DND-41 (cell line): ENCODE measurements around the gene CSTB.
A peak's percentile ranks its signal among the peaks of the same experiment; 100 is the strongest.
"Not testable (repeated sequence)": the region's sequence is repeated elsewhere in the genome, so short reads cannot be mapped to it uniquely, and the experiment has no call there.

Source experiments
- ATAC-seq: fragments of 200-7000 bp; cut with Tn5 transposase; 3 replicates; pipeline ENCODE4 v1.9.1; 2021; ENCODE audit warnings: low read depth; ENCODE audit not compliant: insufficient read depth
- DNase-seq: peaks from one replicate; pipeline ENCODE4 v3.0.0-alpha.2; 2020
- H2AFZ ChIP-seq: 2 replicates; pipeline ENCODE4 v1.6.0; 2012; ENCODE audit warnings: low read depth, low read length
- H3K27ac ChIP-seq: 2 replicates; pipeline ENCODE4 v1.5.1; 2012; ENCODE audit warnings: low read length, inconsistent platforms
- H3K27me3 ChIP-seq: fragments of 200-600 bp; sonication (generic); 2 replicates; pipeline ENCODE4 v1.6.0; 2012; ENCODE audit warnings: low read length, mild to moderate bottlenecking, inconsistent platforms; ENCODE audit not compliant: insufficient read depth, poor library complexity
- H3K36me3 ChIP-seq: 2 replicates; pipeline ENCODE4 v1.5.1; 2012; ENCODE audit warnings: low read length, inconsistent platforms; ENCODE audit not compliant: insufficient read depth
- H3K4me1 ChIP-seq: 2 replicates; pipeline ENCODE4 v1.5.1; 2012; ENCODE audit warnings: mild to moderate bottlenecking, low read length; ENCODE audit not compliant: insufficient read depth
- H3K4me2 ChIP-seq: 2 replicates; pipeline ENCODE4 v1.6.0; 2012; ENCODE audit warnings: mild to moderate bottlenecking, moderate library complexity, low read length, inconsistent platforms; ENCODE audit not compliant: insufficient read depth
- H3K4me3 ChIP-seq, 2 experiments: fragments of 200-600 bp in 1 of 2; shearing (Covaris generic) in 1 of 2; 2 replicates each; pipeline ENCODE4 v1.5.1; 2012 to 2016; ENCODE audit warnings: inconsistent platforms in 2 of 2, low read length in 2 of 2, mild to moderate bottlenecking in 2 of 2, low read depth in 1 of 2, moderate library complexity in 1 of 2
- H3K79me2 ChIP-seq: 2 replicates; pipeline ENCODE4 v1.6.0; 2012; ENCODE audit warnings: low read length, inconsistent platforms; ENCODE audit not compliant: insufficient read depth
- H3K9ac ChIP-seq: 2 replicates; pipeline ENCODE4 v1.6.0; 2012; ENCODE audit warnings: low read depth, mild to moderate bottlenecking, inconsistent platforms, low read length, moderate library complexity
- H3K9me3 ChIP-seq: 2 replicates; pipeline ENCODE4 v1.5.1; 2012; ENCODE audit warnings: low read length, moderate library complexity, mild to moderate bottlenecking, inconsistent platforms; ENCODE audit not compliant: insufficient read depth, severe bottlenecking
- H4K20me1 ChIP-seq: 2 replicates; pipeline ENCODE4 v1.6.0; 2012; ENCODE audit warnings: low read length; ENCODE audit not compliant: insufficient read depth
- EZH2 ChIP-seq: IDR thresholded peaks from 3 replicates; pipeline ENCODE4 v1.6.1; 2012; ENCODE audit warnings: borderline replicate concordance, low read depth, mild to moderate bottlenecking, moderate library complexity, low read length, inconsistent platforms; ENCODE audit not compliant: severe bottlenecking
- TF ChIP-seq, protein P1 (sequence below): IDR thresholded peaks from 2 replicates; pipeline ENCODE4 v1.5.1; 2012; ENCODE audit warnings: borderline replicate concordance, low read length, moderate library complexity, mild to moderate bottlenecking; ENCODE audit not compliant: poor library complexity, severe bottlenecking; ENCODE audit errors: extremely low read depth

CSTB gene, protein sequence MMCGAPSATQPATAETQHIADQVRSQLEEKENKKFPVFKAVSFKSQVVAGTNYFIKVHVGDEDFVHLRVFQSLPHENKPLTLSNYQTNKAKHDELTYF

DNA sequence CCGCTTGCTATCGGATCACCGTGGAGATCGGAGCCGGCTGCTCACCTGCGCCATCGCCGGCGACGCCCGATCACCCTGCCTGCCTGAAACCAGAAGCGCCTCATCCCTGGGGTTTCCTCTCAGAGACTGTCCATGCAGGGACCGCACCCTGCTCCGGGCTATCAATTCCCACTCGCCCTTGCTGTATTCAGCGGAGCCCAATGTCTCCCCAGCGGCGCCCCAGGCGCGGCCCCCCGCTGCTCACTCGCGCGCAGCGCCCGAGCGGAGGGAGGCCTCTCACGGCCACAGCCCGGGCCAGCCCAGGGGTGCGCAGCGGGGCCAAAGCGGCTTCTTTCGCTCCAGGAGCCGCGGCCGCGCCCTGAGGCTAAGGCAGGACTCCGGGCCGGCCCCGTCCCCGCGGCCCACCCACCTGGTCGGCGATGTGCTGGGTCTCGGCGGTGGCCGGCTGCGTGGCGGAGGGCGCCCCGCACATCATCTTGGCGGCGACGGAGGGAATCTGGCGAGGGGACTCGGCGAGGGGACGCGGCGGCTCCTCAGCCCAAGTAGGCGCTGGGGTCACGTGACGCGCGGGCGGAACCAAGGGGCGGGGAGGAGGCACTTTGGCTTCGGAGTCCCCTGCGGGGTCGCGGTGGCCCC, at the start of gene CSTB:
CSTB (minus strand) TSS at position 514 of the 636 bp plus-strand sequence; CDS start at position 475, 39 bp downstream.
- Histone ChIP-seq H4K20me1 (no peaks in the 10 kb centered on the region), H3K4me3 (peak within 1 kb of the TSS; percentile 73 to 97), H3K9ac (peak within 1 kb of the TSS; percentile 92), H3K27me3 (no peaks in the 10 kb centered on the region), H3K36me3 (peaks cover 17% of the 10 kb centered on the region), H2AFZ (peak within 1 kb of the TSS; percentile 96), H3K79me2 (peaks cover 13% of the 10 kb centered on the region), H3K9me3 (no peaks in the 10 kb centered on the region), H3K27ac (peak within 1 kb of the TSS; percentile 75), H3K4me2 (peak within 1 kb of the TSS; percentile 94), H3K4me1 (peaks cover 45% of the 10 kb centered on the region)
- TF ChIP-seq, protein P1, sequence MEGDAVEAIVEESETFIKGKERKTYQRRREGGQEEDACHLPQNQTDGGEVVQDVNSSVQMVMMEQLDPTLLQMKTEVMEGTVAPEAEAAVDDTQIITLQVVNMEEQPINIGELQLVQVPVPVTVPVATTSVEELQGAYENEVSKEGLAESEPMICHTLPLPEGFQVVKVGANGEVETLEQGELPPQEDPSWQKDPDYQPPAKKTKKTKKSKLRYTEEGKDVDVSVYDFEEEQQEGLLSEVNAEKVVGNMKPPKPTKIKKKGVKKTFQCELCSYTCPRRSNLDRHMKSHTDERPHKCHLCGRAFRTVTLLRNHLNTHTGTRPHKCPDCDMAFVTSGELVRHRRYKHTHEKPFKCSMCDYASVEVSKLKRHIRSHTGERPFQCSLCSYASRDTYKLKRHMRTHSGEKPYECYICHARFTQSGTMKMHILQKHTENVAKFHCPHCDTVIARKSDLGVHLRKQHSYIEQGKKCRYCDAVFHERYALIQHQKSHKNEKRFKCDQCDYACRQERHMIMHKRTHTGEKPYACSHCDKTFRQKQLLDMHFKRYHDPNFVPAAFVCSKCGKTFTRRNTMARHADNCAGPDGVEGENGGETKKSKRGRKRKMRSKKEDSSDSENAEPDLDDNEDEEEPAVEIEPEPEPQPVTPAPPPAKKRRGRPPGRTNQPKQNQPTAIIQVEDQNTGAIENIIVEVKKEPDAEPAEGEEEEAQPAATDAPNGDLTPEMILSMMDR = no peak
- no peak for TF ChIP-seq EZH2
- peak; percentile 85 for DNase-seq
- peak; percentile 79 for ATAC-seq

DNA sequence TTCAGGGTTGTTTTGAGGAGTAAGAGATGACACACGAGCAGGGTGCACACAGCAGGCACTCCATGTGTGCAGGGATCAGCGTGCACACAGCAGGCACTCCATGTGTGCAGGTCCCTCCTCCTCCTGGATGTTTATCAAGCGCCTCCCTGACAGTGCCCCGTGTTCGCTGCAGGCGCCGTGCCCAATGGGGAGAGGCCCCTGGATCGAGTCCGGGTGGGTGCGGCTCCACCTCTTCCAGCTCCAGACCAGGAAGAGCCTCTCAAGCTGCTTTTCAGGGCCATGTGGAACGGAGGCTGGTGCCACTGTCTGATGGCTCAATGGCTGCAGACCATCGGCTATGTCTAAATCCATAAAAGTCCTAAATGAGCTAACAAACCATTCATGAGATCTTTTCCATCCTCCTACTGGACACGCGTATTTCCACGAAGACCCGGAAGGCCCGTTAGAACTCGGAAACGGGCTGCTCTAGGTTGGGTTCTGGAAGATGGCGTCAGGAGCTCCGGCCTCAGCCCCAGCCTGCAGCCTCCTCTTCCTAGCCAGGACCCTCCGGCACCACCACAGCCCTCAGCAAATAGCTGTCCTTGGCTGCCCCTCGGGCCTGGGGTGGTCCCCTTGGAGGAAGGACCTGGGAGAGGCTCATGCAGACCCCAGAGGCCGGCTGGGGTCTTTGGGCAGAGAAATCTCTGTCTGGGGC, 49.3 kb upstream of the CSTB start:
- H3K9ac ChIP-seq = no peak overlapping the region
- H3K4me3 ChIP-seq = no peak overlapping the region
- H3K4me2 ChIP-seq = no peak overlapping the region
- H3K36me3 ChIP-seq = no peaks in the 10 kb centered on the region
- no peaks in the 10 kb centered on the region for H3K4me1 ChIP-seq
- ATAC-seq (no peak), DNase-seq (no peak)
- H3K27me3 ChIP-seq = no peaks in the 10 kb centered on the region
- no peak overlapping the region for H2AFZ ChIP-seq
- H3K9me3 ChIP-seq = no peaks in the 10 kb centered on the region
- H4K20me1 ChIP-seq = no peaks in the 10 kb centered on the region
- no peaks in the 10 kb centered on the region for H3K79me2 ChIP-seq
- TF ChIP-seq EZH2 = no peak
- TF ChIP-seq, protein P1 = no peak
- H3K27ac ChIP-seq = no peak overlapping the region

DNA sequence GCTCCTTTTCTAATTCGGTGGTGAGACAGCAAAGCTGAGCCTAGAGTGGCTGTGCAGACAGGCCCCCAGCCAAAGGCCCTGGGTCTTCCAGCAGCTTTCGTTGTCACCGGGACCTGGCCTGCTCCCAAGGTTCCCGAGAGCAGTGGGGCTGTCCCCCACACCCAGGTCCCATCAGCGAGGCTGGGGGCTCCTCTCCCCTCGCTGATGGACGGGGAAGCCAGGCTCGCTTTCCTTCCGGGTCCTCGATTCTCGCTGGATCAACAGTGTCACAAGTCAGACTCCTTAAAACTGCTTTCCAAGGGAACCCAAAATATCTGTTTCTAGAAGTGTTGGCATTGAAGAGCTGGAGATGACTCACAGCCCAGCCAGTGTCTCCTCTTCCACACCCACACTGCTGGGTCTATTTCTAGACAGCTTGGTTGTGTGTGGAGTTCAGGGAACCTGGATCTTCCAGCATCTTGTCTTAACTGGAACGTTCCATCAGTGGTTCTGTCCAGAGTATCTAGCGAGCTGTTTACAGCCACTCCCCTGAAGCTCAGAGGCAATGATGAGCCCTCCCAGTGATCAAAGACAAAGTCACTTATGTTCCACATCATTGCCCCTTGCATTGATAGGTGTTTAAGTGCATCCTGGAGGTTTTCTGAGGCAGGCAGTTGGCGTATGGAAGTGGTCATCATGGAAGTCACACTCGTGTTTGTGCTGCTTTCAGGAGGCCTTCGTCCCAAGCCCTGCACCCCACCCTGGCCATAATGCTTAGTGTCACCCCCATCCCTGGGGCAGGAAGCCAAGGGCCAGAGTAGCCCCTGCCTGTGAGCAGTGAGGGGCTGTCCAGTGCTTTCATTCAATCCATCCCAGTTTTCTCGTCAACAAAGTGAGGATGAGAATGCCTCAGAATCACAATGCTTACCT, 48.5 kb upstream of the CSTB start:
- H4K20me1 ChIP-seq = no peaks in the 10 kb centered on the region
- H3K9ac ChIP-seq = no peak overlapping the region
- no peak overlapping the region for H3K4me3 ChIP-seq
- no peaks in the 10 kb centered on the region for H3K9me3 ChIP-seq
- ATAC-seq = no peak
- no peaks in the 10 kb centered on the region for H3K27me3 ChIP-seq
- H3K4me2 ChIP-seq = no peak overlapping the region
- no peaks in the 10 kb centered on the region for H3K4me1 ChIP-seq
- H3K36me3 ChIP-seq = no peaks in the 10 kb centered on the region
- no peaks in the 10 kb centered on the region for H3K79me2 ChIP-seq
- H2AFZ ChIP-seq = no peak overlapping the region
- TF ChIP-seq, protein P1 = no peak
- no peak for TF ChIP-seq EZH2
- no peak overlapping the region for H3K27ac ChIP-seq
- DNase-seq = no peak

DNA sequence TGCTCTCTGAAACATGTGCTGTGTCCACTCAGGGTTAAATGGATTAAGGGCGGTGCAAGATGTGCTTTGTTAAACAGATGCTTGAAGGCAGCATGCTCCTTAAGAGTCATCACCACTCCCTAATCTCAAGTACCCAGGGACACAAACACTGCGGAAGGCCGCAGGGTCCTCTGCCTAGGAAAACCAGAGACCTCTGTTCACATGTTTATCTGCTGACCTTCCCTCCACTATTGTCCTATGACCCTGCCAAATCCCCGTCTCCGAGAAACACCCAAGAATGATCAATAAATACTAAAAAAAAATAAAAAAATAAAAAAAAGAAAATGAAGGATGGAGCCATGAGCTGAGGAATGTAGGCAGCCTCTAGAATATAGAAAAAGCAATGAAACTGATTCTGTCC, 46.6 kb upstream of the CSTB start:
- H3K4me1 ChIP-seq, H3K27me3 ChIP-seq, H2AFZ ChIP-seq: not testable (repeated sequence)

DNA sequence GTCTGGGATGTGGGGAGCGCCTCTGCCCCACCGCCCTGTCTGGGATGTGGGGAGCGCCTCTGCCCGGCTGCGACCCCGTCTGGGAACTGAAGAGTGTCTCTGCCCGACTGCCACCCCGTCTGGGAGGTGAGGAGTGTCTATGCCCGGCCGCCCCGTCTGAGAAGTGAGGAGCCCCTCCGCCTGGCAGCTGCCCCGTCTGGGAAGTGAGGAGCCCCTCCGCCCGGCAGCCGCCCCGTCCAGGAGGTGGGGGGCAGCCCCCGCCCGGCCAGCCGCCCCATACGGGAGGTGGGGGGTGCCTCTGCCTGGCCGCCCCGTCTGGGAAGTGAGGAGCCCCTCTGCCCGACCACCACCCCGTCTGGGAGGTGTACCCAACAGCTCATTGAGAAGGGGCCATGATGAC, 46.1 kb upstream of the CSTB start:
- not testable (repeated sequence) for H3K4me1 ChIP-seq, H2AFZ ChIP-seq, H4K20me1 ChIP-seq, H3K36me3 ChIP-seq, H3K4me2 ChIP-seq, ATAC-seq, H3K9me3 ChIP-seq, DNase-seq, H3K4me3 ChIP-seq, H3K27ac ChIP-seq, H3K9ac ChIP-seq, H3K79me2 ChIP-seq, H3K27me3 ChIP-seq

More for the DNA sequence above, 46.6 kb upstream of the CSTB start:
- not testable (repeated sequence) for ATAC-seq, H3K9ac ChIP-seq, H3K9me3 ChIP-seq, H4K20me1 ChIP-seq, H3K36me3 ChIP-seq, DNase-seq, H3K4me2 ChIP-seq, H3K79me2 ChIP-seq, H3K27ac ChIP-seq, H3K4me3 ChIP-seq
